Measurements from ENCODE around the gene ATP10A. TPM values are rescaled to one million over a fixed set of nuclear protein-coding genes. Genes with fewer than 3 reads are reported as not detected.

ATP10A gene
- total and polyA plus RNA-seq, 2 of the 8 experiments (the other 6 are each of a cell fraction or from before 2014, with no cell fraction given) = 2.0 to 2.8 TPM

DNA sequence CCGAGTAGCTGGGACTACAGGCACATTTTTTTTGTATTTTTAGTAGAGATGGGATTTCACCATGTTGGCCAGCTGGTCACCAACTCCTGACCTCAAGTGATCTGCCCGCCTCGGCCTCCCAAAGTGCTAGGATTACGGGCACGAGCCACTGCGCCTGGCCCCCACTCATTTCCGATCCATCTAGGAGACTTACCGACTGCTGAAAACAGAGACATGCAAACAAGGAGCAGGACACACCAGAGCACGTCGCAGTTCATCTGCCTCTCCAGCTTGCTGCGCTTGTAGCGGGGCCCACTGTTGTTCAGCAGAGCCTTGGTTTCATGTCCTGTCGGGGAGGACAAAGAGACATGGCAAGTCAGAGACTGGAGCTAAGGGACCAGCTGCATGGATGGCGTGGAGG is 137.4 kb downstream of the ATP10A start:
- FAIRE-seq (no peak), DNase-seq (ENCODE audit: low read depth in 1 of 2, low spot score in 2 of 2) (peak in 1 of 2 experiments; percentile 36)
- H4K5ac ChIP-seq (ENCODE audit: insufficient read length, low read depth, low read length) = no peak overlapping the region
- no peak overlapping the region for H2AFZ ChIP-seq (ENCODE audit: low read length)
- H3K23ac ChIP-seq (ENCODE audit: insufficient read length) = no peak overlapping the region
- no peaks in the 10 kb centered on the region; a peak in 1 of 4 replicates for H3K9me3 ChIP-seq (ENCODE audit: insufficient read depth in 2 of 2, low read depth in 1 of 2, low read length in 1 of 2)
- WGBS, 2 experiments (ENCODE audit: extremely low coverage in 1 of 2, insufficient coverage in 1 of 2, insufficient read length in 1 of 2, insufficient replicate concordance in 2 of 2, low coverage in 1 of 2, low lambda C conversion rate in 2 of 2, missing lambda C conversion rate in 1 of 2) = 91% methylated on average over 14 of the region's 14 CpGs; no CpG with 5 or more reads in 1 of the 2 experiments
- H3K4me1 ChIP-seq (replicated peaks in 1 of 4; ENCODE audit: control insufficient read depth in 3 of 4, insufficient read depth in 4 of 4, low read length in 3 of 4) = peaks cover 0 to 2% (median 0%) of the 10 kb centered on the region in 4 experiments; a peak in 1 of 7 replicates
- no peaks in the 10 kb centered on the region for H4K20me1 ChIP-seq (replicated peaks in 1 of 2; ENCODE audit: control insufficient read depth in 1 of 2, insufficient read depth in 2 of 2, low read length in 2 of 2)
- H3K27me3 ChIP-seq (replicated peaks in 1 of 4; ENCODE audit: control insufficient read depth in 3 of 4, extremely low read depth in 1 of 4, insufficient read depth in 3 of 4, low read length in 3 of 4) = no peaks in the 10 kb centered on the region
- ChIA-PET POLR2A (ENCODE audit: partially characterized antibody) (no interaction called here), CTCF (ENCODE audit: partially characterized antibody) (interaction anchor here (1.7 to 2.3 kb wide), 2 partner anchors 11 to 16 kb away, joined by 4 to 8 read pairs; no protein-coding TSS in a partner anchor)
- no peak overlapping the region for H3K14ac ChIP-seq (ENCODE audit: insufficient read length)
- no peak overlapping the region for H2BK20ac ChIP-seq (ENCODE audit: low read length)
- no peak overlapping the region for H2BK12ac ChIP-seq (ENCODE audit: low read depth, low read length)
- no peak overlapping the region for H3K27ac ChIP-seq (ENCODE audit: low read depth, low read length)
- H4K8ac ChIP-seq (ENCODE audit: extremely low read depth, insufficient read depth, low read length) = no peak overlapping the region
- no peak overlapping the region for H2AK5ac ChIP-seq (ENCODE audit: low read depth, low read length)
- no peak overlapping the region for H3K4ac ChIP-seq (replicated peaks; ENCODE audit: insufficient read length, low read depth, low read length)
- no peak overlapping the region for H3K18ac ChIP-seq (ENCODE audit: extremely low read depth, low read length)
- H3K9ac ChIP-seq (replicated peaks in 1 of 4; ENCODE audit: extremely low read depth in 1 of 4, low read depth in 3 of 4, low read length in 3 of 4) = no peak overlapping the region
- H3K4me3 ChIP-seq (ENCODE audit: extremely low read depth in 1 of 4, insufficient read depth in 2 of 4, low read depth in 3 of 4, low read length in 4 of 4) = no peak overlapping the region
- no peak overlapping the region for H3K4me2 ChIP-seq (ENCODE audit: insufficient read depth in 1 of 2, low read depth in 2 of 2, low read length in 2 of 2)
- no peak overlapping the region for H2BK120ac ChIP-seq (replicated peaks; ENCODE audit: low read depth, low read length)
- no peak overlapping the region for H3K56ac ChIP-seq (replicated peaks; ENCODE audit: insufficient read length, low read depth, low read length)
- no peaks in the 10 kb centered on the region for H3K23me2 ChIP-seq (ENCODE audit: low read depth, low read length)
- no peaks in the 10 kb centered on the region for H3K36me3 ChIP-seq (ENCODE audit: control insufficient read depth in 2 of 4, insufficient read depth in 4 of 4, low read length in 3 of 4)
- no peak overlapping the region for H2BK15ac ChIP-seq (ENCODE audit: low read length)
- H2BK5ac ChIP-seq (ENCODE audit: low read depth, low read length) = no peak overlapping the region
- H3K79me1 ChIP-seq (ENCODE audit: low read depth, low read length) = no peaks in the 10 kb centered on the region
- no peaks in the 10 kb centered on the region for H3K79me2 ChIP-seq (ENCODE audit: control insufficient read depth in 1 of 2, insufficient read depth in 2 of 2, low read length in 2 of 2)
- no peak overlapping the region for H4K91ac ChIP-seq (replicated peaks; ENCODE audit: insufficient read length, low read length)
- no peak for TF ChIP-seq RNF2 (IDR thresholded peaks at IDR 0.05; ENCODE audit: borderline replicate concordance, low read depth, low read length, missing control alignments, poor library complexity, severe bottlenecking)
- TF ChIP-seq TBP (IDR thresholded peaks at IDR 0.05; ENCODE audit: low read depth, low read length) = no peak
- TF ChIP-seq JUN (IDR thresholded peaks at IDR 0.05; ENCODE audit: low read depth, low read length) = no peak
- TF ChIP-seq YY1 (IDR thresholded peaks at IDR 0.05; ENCODE audit: low read depth, low read length) = no peak
- no peak for TF ChIP-seq JUND (IDR thresholded peaks at IDR 0.05; ENCODE audit: low read length)
- TF ChIP-seq SP2 (IDR thresholded peaks at IDR 0.05; ENCODE audit: low read length) = no peak
- no peak for TF ChIP-seq PHF8 (conservative IDR thresholded peaks at IDR 0.05; ENCODE audit: low read depth, low read length)
- no peak for TF ChIP-seq EP300 (IDR thresholded peaks at IDR 0.05; ENCODE audit: borderline replicate concordance in 1 of 2, low read depth in 2 of 2, low read length in 2 of 2)
- no peak for TF ChIP-seq TAF7 (optimal IDR thresholded peaks at IDR 0.05; ENCODE audit: borderline replicate concordance, low read depth, low read length)
- no peak for TF ChIP-seq SP1 (IDR thresholded peaks at IDR 0.05; ENCODE audit: low read depth, low read length)
- no peak for TF ChIP-seq BRCA1 (IDR thresholded peaks at IDR 0.05; ENCODE audit: low read depth, low read length)
- TF ChIP-seq CHD2 (IDR thresholded peaks at IDR 0.05; ENCODE audit: low read length) = no peak
- TF ChIP-seq TAF1 (IDR thresholded peaks at IDR 0.05; ENCODE audit: low read depth, low read length) = no peak

Data from H1 (cell line).